Duodenal mucosa (tissue), 2 donors: Measurements from ENCODE around the gene EXOC4.
"Not testable (repeated sequence)": the region's sequence is repeated elsewhere in the genome, so short reads cannot be mapped to it uniquely, and the experiment has no call there.

ENCODE experiments used
- H3K27ac ChIP-seq: one replicate; pipeline ENCODE4 v1.7.0; 2013; ENCODE audit warnings: low read depth, low read length
- H3K27me3 ChIP-seq, 2 donors: one replicate each; pipeline ENCODE4 v1.7.0; 2013; ENCODE audit warnings: low read length in 2 of 2, control low read depth in 1 of 2; ENCODE audit not compliant: insufficient read depth in 2 of 2, control insufficient read depth in 1 of 2
- H3K36me3 ChIP-seq, 2 donors: one replicate each; pipeline ENCODE4 v1.7.0; 2013; ENCODE audit warnings: low read length in 2 of 2, control low read depth in 1 of 2; ENCODE audit not compliant: insufficient read depth in 2 of 2, control insufficient read depth in 1 of 2
- H3K4me1 ChIP-seq, 2 donors: one replicate each; pipeline ENCODE4 v1.7.0; 2013; ENCODE audit warnings: low read length in 2 of 2, control low read depth in 1 of 2; ENCODE audit not compliant: insufficient read depth in 2 of 2, control insufficient read depth in 1 of 2
- H3K4me3 ChIP-seq, 2 donors: one replicate each; pipeline ENCODE4 v1.7.0; 2013; ENCODE audit warnings: low read length in 2 of 2, low read depth in 1 of 2
- H3K9ac ChIP-seq, 2 donors: one replicate each; pipeline ENCODE4 v1.7.0; 2013; ENCODE audit warnings: low read length in 2 of 2, low read depth in 1 of 2
- H3K9me3 ChIP-seq, 2 donors: one replicate each; pipeline ENCODE4 v1.7.0; 2013; ENCODE audit warnings: low read length in 2 of 2, control low read depth in 1 of 2; ENCODE audit not compliant: control insufficient read depth in 1 of 2

EXOC4 gene

GRCh38 chr7:133625046-133625445 lies 372.2 kb downstream of the EXOC4 start:
- H3K4me3 ChIP-seq = no peak overlapping the region
- no peaks in the 10 kb centered on the region for H3K36me3 ChIP-seq
- H3K9me3 ChIP-seq = no peaks in the 10 kb centered on the region
- no peaks in the 10 kb centered on the region for H3K4me1 ChIP-seq
- no peak overlapping the region for H3K9ac ChIP-seq
- no peak overlapping the region for H3K27ac ChIP-seq
- H3K27me3 ChIP-seq = no peaks in the 10 kb centered on the region

- Histone ChIP-seq H3K36me3 (no peaks in the 10 kb centered on the region), H3K9me3 (no peaks in the 10 kb centered on the region), H3K9ac (no peak overlapping the region)
These were observed 376.8 kb downstream of the EXOC4 start for GRCh38 chr7:133629701-133630100.

GRCh38 chr7:133633055-133633454 lies 380.2 kb downstream of the EXOC4 start:
- H3K36me3 ChIP-seq = no peaks in the 10 kb centered on the region
- no peak overlapping the region for H3K4me3 ChIP-seq
- no peaks in the 10 kb centered on the region for H3K4me1 ChIP-seq
- no peaks in the 10 kb centered on the region for H3K27me3 ChIP-seq
- no peak overlapping the region for H3K9ac ChIP-seq
- H3K27ac ChIP-seq = no peak overlapping the region
- no peaks in the 10 kb centered on the region for H3K9me3 ChIP-seq

More at GRCh38 chr7:133629701-133630100, 376.8 kb downstream of the EXOC4 start:
- no peak overlapping the region for H3K4me3 ChIP-seq
- H3K4me1 ChIP-seq = no peaks in the 10 kb centered on the region
- H3K27ac ChIP-seq = no peak overlapping the region
- H3K27me3 ChIP-seq = no peaks in the 10 kb centered on the region

GRCh38 chr7:133635541-133635940 lies 382.7 kb downstream of the EXOC4 start:
- Histone ChIP-seq H3K27ac (no peak overlapping the region), H3K9ac (no peak overlapping the region), H3K36me3 (no peaks in the 10 kb centered on the region), H3K9me3 (no peaks in the 10 kb centered on the region), H3K4me3 (no peak overlapping the region), H3K27me3 (no peaks in the 10 kb centered on the region), H3K4me1 (no peaks in the 10 kb centered on the region)

- Histone ChIP-seq H3K4me1 (no peaks in the 10 kb centered on the region), H3K9me3 (no peaks in the 10 kb centered on the region), H3K4me3 (no peak overlapping the region), H3K27me3 (no peaks in the 10 kb centered on the region), H3K36me3 (no peaks in the 10 kb centered on the region), H3K9ac (no peak overlapping the region), H3K27ac (no peak overlapping the region)
These were observed 386.0 kb downstream of the EXOC4 start for GRCh38 chr7:133638857-133639256.

- H3K27ac ChIP-seq = no peak overlapping the region
- peaks cover 0 to 7% of the 10 kb centered on the region in 2 donors for H3K4me1 ChIP-seq
These were observed 388.6 kb downstream of the EXOC4 start for GRCh38 chr7:133641436-133641835.

GRCh38 chr7:133642907-133643306 lies 390.0 kb downstream of the EXOC4 start:
- Histone ChIP-seq H3K36me3 (no peaks in the 10 kb centered on the region), H3K9me3 (no peaks in the 10 kb centered on the region)

More at GRCh38 chr7:133641436-133641835, 388.6 kb downstream of the EXOC4 start:
- H3K9me3 ChIP-seq = no peaks in the 10 kb centered on the region
- H3K36me3 ChIP-seq = no peaks in the 10 kb centered on the region
- H3K27me3 ChIP-seq = no peaks in the 10 kb centered on the region
- H3K9ac ChIP-seq = no peak overlapping the region
- no peak overlapping the region for H3K4me3 ChIP-seq

GRCh38 chr7:133643652-133644051 lies 390.8 kb downstream of the EXOC4 start:
- H3K4me1 ChIP-seq, H3K4me3 ChIP-seq, H3K27ac ChIP-seq, H3K9me3 ChIP-seq, H3K36me3 ChIP-seq, H3K27me3 ChIP-seq, H3K9ac ChIP-seq: not testable (repeated sequence)

More at GRCh38 chr7:133642907-133643306, 390.0 kb downstream of the EXOC4 start:
- Histone ChIP-seq H3K4me1 (peaks cover 0 to 7% of the 10 kb centered on the region in 2 donors), H3K4me3 (no peak overlapping the region), H3K9ac (no peak overlapping the region), H3K27me3 (no peaks in the 10 kb centered on the region), H3K27ac (no peak overlapping the region)

GRCh38 chr7:133645884-133646391 lies 393.1 kb downstream of the EXOC4 start:
- no peak overlapping the region for H3K4me3 ChIP-seq

GRCh38 chr7:133646472-133647315 lies 393.8 kb downstream of the EXOC4 start:
- Histone ChIP-seq H3K4me3 (no peak overlapping the region), H3K9me3 (no peaks in the 10 kb centered on the region), H3K36me3 (no peaks in the 10 kb centered on the region), H3K27ac (no peak overlapping the region), H3K9ac (no peak overlapping the region), H3K4me1 (peaks cover 0 to 7% of the 10 kb centered on the region in 2 donors), H3K27me3 (no peaks in the 10 kb centered on the region)

More at GRCh38 chr7:133645884-133646391, 393.1 kb downstream of the EXOC4 start:
- Histone ChIP-seq H3K27me3 (no peaks in the 10 kb centered on the region), H3K9me3 (no peaks in the 10 kb centered on the region), H3K9ac (no peak overlapping the region), H3K36me3 (no peaks in the 10 kb centered on the region), H3K27ac (no peak overlapping the region), H3K4me1 (peaks cover 0 to 7% of the 10 kb centered on the region in 2 donors)
